LNCAP (cell line): ENCODE results near the gene IRF4.

Experiments used
- TF ChIP-seq, protein P1 (sequence below): fragments of 450-650 bp; IDR thresholded peaks from 2 replicates; pipeline ENCODE4 v1.5.1; 2017; ENCODE audit warnings: mild to moderate bottlenecking

The IRF4 gene

DNA sequence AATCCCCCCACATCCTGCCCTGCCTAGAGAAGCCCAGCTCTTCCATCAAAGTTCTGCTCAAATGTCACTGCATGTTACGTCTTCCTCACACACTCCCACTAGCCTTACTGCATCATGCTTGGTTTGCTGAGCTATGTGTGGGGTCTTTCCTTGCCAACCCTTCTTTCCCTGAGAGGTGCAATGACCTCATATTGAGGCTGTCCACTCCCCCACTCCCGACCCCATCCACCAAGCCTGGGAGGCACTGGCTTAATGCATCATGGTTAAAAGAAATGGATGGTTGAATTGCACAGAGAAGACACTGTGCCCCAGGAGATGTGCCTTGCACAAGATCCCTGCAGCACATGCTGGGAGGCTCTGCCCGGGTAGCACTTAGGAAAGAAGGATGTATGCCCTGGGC lies 7.7 kb upstream of the IRF4 start:
- TF ChIP-seq, protein P1, sequence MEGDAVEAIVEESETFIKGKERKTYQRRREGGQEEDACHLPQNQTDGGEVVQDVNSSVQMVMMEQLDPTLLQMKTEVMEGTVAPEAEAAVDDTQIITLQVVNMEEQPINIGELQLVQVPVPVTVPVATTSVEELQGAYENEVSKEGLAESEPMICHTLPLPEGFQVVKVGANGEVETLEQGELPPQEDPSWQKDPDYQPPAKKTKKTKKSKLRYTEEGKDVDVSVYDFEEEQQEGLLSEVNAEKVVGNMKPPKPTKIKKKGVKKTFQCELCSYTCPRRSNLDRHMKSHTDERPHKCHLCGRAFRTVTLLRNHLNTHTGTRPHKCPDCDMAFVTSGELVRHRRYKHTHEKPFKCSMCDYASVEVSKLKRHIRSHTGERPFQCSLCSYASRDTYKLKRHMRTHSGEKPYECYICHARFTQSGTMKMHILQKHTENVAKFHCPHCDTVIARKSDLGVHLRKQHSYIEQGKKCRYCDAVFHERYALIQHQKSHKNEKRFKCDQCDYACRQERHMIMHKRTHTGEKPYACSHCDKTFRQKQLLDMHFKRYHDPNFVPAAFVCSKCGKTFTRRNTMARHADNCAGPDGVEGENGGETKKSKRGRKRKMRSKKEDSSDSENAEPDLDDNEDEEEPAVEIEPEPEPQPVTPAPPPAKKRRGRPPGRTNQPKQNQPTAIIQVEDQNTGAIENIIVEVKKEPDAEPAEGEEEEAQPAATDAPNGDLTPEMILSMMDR, result no peak

DNA sequence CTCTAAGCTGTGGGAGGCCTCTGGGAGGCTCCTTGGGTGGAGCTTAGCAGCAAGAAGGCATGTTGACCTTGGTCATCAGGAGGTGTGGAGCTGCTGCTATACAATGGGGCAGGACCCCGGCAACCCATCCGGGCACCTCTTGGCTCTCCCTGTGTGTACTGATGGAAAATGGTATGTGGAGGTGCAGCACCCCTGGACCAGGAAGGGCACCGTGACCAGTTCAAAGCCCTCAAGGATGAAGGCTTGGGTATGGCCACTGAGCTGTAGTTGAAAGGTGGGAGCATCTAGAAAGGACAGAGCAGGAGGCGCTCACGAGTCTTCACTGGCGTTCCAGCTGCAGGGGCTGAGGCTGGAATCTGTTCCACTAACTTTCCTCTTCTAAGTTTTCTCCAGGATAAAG lies 6.7 kb upstream of the IRF4 start:
- TF ChIP-seq, protein P1, result no peak

DNA sequence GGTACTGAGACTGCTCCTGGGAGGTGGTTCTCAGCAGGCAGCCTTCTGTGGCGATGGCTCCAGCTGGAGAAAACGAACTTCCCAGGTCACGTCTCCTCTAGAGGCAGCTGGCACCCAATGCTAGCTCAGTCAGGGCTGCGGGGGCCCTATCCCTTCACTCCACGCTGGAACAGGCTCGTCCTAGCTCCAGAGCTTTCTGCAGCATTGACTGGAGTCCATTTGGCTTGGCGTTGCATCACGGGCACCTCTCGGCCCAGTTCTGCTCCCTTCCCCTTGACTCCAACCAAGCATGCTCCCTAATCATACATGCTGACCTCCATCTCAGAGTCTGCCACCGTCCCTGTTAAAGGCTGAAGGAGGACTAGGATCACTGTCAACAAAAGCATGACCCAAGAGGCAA lies 5.9 kb upstream of the IRF4 start:
- TF ChIP-seq, protein P1, result no peak

DNA sequence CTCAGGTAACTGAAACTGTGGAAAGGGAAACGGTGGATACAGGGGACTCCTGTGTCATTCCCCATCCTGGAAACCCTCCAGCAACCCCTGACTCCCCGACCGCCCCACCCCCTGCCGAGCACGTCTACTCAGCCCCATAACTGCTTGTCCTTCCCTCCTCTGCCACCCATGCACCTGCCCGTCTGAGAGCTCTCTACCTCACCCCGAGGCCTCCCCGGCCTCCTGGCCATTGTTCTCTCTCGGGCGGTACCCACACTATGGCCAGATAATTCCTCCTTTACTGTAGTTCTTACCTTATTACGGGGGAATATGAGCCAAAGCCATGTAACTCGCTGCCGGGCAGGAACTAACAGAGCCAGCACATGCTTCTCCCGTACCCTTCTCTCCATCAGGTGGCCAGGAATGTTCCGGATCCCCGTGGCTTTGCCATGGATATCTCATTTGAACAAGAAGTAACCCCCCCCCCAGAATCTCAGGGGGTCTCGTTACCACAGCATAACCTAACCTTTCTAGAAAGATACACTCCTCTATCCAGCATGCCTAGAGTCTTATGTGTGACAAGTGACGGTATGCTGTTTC lies 4.8 kb upstream of the IRF4 start:
- TF ChIP-seq, protein P1, result no peak

DNA sequence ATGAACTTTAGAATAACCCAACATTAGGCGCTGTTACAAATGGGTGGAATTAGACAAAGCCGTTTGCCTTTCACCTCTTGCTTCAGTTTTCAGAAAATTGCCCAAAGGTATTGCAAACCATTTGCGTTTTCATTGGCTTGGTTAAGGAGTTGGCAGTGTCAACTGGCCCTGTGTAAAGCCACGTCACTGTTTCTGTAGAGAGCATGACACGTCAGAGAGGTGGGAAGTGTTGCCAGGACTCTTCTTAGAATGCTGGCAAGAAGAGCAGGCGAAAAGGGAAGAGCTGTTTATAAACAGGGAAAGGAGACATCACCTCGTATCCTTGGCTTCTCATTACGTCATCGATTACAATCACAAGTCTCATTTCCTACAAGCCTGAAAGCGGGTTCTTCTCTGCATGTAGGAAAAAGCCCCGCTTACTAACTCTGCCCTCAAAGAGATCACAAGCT lies 4.2 kb upstream of the IRF4 start:
- TF ChIP-seq, protein P1, result no peak

DNA sequence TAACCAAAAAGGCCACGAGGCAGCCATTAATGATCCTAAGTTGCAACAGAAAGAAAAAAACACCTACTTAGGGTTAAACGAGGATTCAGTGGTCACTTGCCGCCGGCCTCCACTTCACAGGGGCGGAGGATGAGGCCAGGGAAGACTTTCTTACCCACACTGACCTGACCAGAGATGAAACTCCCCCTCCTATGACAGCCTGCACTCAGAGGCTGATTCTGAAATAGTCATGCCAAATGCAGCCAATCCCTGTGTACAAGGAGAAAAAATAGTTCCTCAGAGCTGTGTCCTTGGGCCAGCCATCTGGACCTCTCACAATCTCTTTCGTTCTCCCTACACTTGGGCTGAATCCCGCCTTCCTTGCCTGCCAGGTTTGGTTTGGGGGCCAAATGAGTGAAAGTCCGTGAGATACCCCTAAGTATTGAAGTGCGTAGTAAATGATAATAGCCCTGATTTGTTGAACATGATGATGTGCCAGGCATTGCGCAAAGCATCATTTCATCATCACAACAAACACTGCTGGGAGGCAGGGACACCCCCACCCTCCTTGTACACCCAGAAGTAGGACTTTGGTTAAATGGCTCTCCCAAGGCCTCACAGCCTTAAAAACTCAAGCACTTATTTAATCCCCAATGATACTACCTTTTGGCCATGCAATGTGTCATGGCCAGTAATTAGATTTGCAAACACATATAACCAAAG lies 3.2 kb upstream of the IRF4 start:
- TF ChIP-seq, protein P1, result no peak

DNA sequence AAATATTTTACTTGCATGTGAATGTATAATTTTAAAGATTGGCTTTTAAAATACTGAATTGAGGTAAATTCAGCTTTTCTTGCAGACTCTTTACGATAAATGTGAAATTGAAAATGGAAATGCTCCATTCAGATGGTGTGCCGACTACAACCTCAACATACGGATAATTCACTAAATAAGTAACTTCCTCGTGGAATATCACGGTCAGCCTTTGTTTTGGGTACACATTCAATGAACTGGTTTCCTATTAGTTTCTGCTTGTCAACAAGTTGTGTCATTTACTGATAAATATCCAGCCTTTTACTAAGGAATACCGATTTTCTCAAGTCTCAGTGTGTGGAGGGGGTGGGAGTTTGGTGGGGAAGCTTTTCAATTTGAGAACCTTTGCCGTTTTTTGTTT lies 2.4 kb upstream of the IRF4 start:
- TF ChIP-seq, protein P1, result no peak
